AG04450 (cell line): ENCODE results near the gene CFAP20. TPM values are rescaled to one million over a fixed set of nuclear protein-coding genes. Genes with fewer than 3 reads are reported as not detected.
"Not testable (repeated sequence)": the region's sequence is repeated elsewhere in the genome, so short reads cannot be mapped to it uniquely, and the experiment has no call there.

Experiments
- CTCF ChIA-PET: fragments of 300-600, 350-600 bp; formaldehyde crosslinking; extraction: SDS; loops from one replicate; lab custom pipeline; 2022; ENCODE audit warnings: antibody characterized with exemption, inconsistent platforms; lab: Charles Lee
- POLR2A ChIA-PET: fragments of 350-600 bp; formaldehyde crosslinking; extraction: SDS; loops from one replicate; lab custom pipeline; 2021; ENCODE audit warnings: antibody characterized with exemption, inconsistent platforms; lab: Yijun Ruan, JAX
- DNase-seq: peaks from one replicate; pipeline ENCODE4 v3.0.0-alpha.2; 2011; ENCODE audit warnings: low read depth, low spot score
- H3K27ac ChIP-seq: one replicate; pipeline ENCODE4 v1.5.1; 2012; ENCODE audit warnings: low read depth, low read length, control low read depth
- H3K27me3 ChIP-seq: one replicate; pipeline ENCODE4 v1.6.0; 2012; ENCODE audit warnings: low read length; ENCODE audit not compliant: control insufficient read depth, insufficient read depth
- H3K4me3 ChIP-seq: 2 replicates; pipeline ENCODE4 v1.5.1; 2011; ENCODE audit warnings: mild to moderate bottlenecking, low read depth, low read length, control low read depth
- H3K9me3 ChIP-seq: 2 replicates; pipeline ENCODE4 v1.5.1; 2012; ENCODE audit warnings: low read length; ENCODE audit not compliant: control insufficient read depth, insufficient read depth
- CTCF ChIP-seq: IDR thresholded peaks from 2 replicates; pipeline ENCODE4 v1.5.1; 2011; ENCODE audit warnings: low read depth, low read length, control low read depth, inconsistent platforms
- polyA plus RNA-seq: library from polyadenylated mRNA; depleted of rRNA; stranded (reverse); fragments of >200 nt; gene quantifications from 2 replicates; pipeline ENCODE4 v1.2.3, GENCODE V29; 2011; rRNA removed
- small RNA-seq: library from RNA; depleted of rRNA; stranded (forward); fragments of <200 nt; gene quantifications from one replicate; pipeline ENCODE3, GENCODE V24; 2012; ENCODE audit warnings: low read depth; ENCODE audit not compliant: insufficient read length

Gene CFAP20
- polyA plus RNA-seq, 1 experiment, result 35.7 TPM

DNA sequence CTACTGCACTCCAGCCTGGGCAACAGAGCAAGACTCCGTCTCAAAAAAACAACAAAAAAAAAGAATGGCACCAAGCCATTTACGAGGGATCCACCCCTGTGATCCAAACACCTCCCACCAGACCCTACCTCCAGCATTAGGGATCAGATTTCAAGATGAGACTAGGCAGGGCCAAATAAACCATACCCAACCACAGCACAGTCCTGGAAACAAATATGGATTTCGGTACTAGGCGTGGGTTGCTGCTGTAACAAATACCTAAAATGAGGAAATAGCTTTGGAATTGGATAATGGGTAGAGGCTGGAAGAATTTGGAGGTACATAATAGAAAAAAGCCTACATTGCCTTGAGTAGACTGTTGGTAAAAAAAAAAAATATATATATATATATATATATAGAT, 54.5 kb downstream of the CFAP20 start:
- Histone ChIP-seq H3K4me3 (no peak overlapping the region), H3K27me3 (no peaks in the 10 kb centered on the region), H3K27ac (no peak overlapping the region), H3K9me3 (no peaks in the 10 kb centered on the region; the same call in none of the 2 replicates)
- CTCF ChIA-PET, result no interaction called here
- DNase-seq, result no peak
- TF ChIP-seq CTCF, result no peak
- POLR2A ChIA-PET, result no interaction called here

GRCh38 chr16:58073086-58073485, 56.1 kb downstream of the CFAP20 start:
- DNase-seq, H3K9me3 ChIP-seq, POLR2A ChIA-PET, H3K4me3 ChIP-seq, H3K27me3 ChIP-seq, CTCF ChIA-PET, H3K27ac ChIP-seq: not testable (repeated sequence)

DNA sequence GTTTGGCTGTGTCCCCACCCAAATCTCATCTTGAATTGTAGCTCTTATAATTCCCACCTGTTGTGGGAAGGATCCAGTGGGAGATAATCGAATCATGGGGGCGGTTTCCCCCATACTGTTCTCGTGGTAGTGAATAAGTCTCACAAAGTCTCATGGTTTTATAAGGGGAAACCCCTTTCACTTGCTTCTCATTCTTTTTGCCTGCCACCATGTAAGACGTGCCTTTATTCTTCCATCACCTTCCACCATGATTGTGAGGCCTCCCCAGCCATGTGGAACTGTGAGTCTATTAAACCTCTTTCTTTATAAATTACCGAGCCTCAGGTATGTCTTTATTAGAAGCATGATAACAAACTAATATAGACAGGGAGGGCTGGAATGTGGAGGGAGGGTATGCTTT, 57.0 kb downstream of the CFAP20 start:
- H3K27me3 ChIP-seq, H3K9me3 ChIP-seq, H3K4me3 ChIP-seq, POLR2A ChIA-PET, DNase-seq, H3K27ac ChIP-seq: not testable (repeated sequence)
- CTCF ChIA-PET, result interaction anchor here (0.7 kb wide), 1 partner anchor 25 kb away, joined by 4 read pairs; no protein-coding TSS in a partner anchor

DNA sequence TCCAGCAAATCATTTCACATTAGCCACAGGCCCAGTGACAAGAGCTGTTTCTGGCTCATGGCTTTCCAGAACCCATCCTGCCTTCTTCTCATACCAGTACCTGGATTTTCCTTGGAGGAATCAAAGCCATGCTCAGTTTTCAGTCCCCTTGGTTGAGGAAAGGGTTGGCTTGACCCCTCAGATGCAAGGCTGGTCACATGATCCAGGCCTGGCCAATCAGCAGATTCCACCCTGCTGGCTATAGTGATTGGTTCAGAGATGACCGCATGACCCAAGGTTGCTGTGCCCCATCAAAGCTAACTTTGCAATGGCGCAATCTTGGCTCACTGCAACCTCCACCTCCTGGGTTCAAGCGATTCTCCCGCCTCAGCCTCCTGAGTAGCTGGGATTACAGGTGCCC, 58.6 kb downstream of the CFAP20 start:
- Histone ChIP-seq H3K4me3 (no peak overlapping the region), H3K9me3 (no peaks in the 10 kb centered on the region), H3K27me3 (no peaks in the 10 kb centered on the region), H3K27ac (no peak overlapping the region)
- no peak for TF ChIP-seq CTCF
- CTCF ChIA-PET, result no interaction called here
- no peak for DNase-seq
- POLR2A ChIA-PET, result no interaction called here

Small RNAs within 50 kb of the gene (small RNA-seq; reads per million reads assigned to genes)
- not detected for gene RF00019

Other genes starting within 250 kb of the CFAP20 start
- gene CNGB1, start 158.3 kb downstream of the CFAP20 start, polyA plus RNA-seq, result not detected in 2 replicates
- 4.7 and 5.8 TPM in 2 replicates for gene ZNF319, start 128.7 kb downstream of the CFAP20 start, polyA plus RNA-seq
- gene USB1, start 128.0 kb downstream of the CFAP20 start, polyA plus RNA-seq, result 48.7 and 57.9 TPM in 2 replicates
- 0.60 and 0.88 TPM in 2 replicates for gene MMP15, start 103.6 kb downstream of the CFAP20 start, polyA plus RNA-seq
- gene CSNK2A2, start 68.7 kb upstream of the CFAP20 start, polyA plus RNA-seq, result 43.8 and 48.8 TPM in 2 replicates
- not detected in 2 replicates for gene PRSS54, start 165.6 kb upstream of the CFAP20 start, polyA plus RNA-seq